Panc1 (cell line): ENCODE measurements around the gene KDM7A. TPM values are rescaled to one million over a fixed set of nuclear protein-coding genes. Genes with fewer than 3 reads are reported as not detected.

ENCODE experiments used
- ATAC-seq: fragments of 200-7000 bp; cut with Tn5 transposase; 2 replicates; pipeline ENCODE4 v1.9.1; 2020; ENCODE audit warnings: mild to moderate bottlenecking, moderate library complexity
- BruUV-seq: library from RNA; stranded (reverse); fragments of 400-500 nt; replicated peaks from 2 replicates; lab custom pipeline; 2021; lab: Mats Ljungman, UMichigan
- CTCF ChIA-PET: fragments of 300-600 bp; sonication (Branson Sonifier 250); formaldehyde crosslinking; loops from one replicate; lab custom pipeline; 2022; ENCODE audit warnings: antibody characterized with exemption; lab: Charles Lee
- POLR2A ChIA-PET: fragments of 300-600 bp; sonication (Branson Sonifier 250); formaldehyde crosslinking; loops from one replicate; lab custom pipeline; 2022; ENCODE audit warnings: antibody characterized with exemption; lab: Charles Lee
- DNase-seq: peaks from one replicate; pipeline ENCODE4 v3.0.0-alpha.2; 2010; ENCODE audit warnings: low read depth, low spot score
- H3K27ac ChIP-seq: 2 replicates; pipeline ENCODE4 v1.5.1; 2011; ENCODE audit warnings: mild to moderate bottlenecking, low read length, inconsistent platforms
- H3K27me3 ChIP-seq: fragments of 200-500 bp; sonication (Bioruptor generic); 2 replicates; pipeline ENCODE4 v1.6.0; 2014; ENCODE audit warnings: low read length, inconsistent platforms; ENCODE audit not compliant: control insufficient read depth, insufficient read depth
- H3K36me3 ChIP-seq: fragments of 200-500 bp; sonication (Bioruptor generic); 2 replicates; pipeline ENCODE4 v1.5.1; 2014; ENCODE audit warnings: inconsistent platforms, mild to moderate bottlenecking, low read length, moderate library complexity; ENCODE audit not compliant: control insufficient read depth, insufficient read depth
- H3K4me1 ChIP-seq: 2 replicates; pipeline ENCODE4 v1.5.1; 2011; ENCODE audit warnings: inconsistent platforms, mild to moderate bottlenecking, low read length, moderate library complexity; ENCODE audit not compliant: control insufficient read depth, insufficient read depth
- H3K4me3 ChIP-seq, 2 experiments: 2 replicates each; pipeline ENCODE4 v1.5.1; 2011 to 2012; ENCODE audit warnings: low read depth in 2 of 2, low read length in 2 of 2, mild to moderate bottlenecking in 2 of 2, inconsistent platforms in 1 of 2, moderate library complexity in 1 of 2
- H3K9me3 ChIP-seq: fragments of 200-500 bp; sonication (Bioruptor generic); 2 replicates; pipeline ENCODE4 v1.5.1; 2014; ENCODE audit warnings: low read depth, mild to moderate bottlenecking, inconsistent platforms, low read length, moderate library complexity; ENCODE audit not compliant: control insufficient read depth, insufficient read depth
- POLR2AphosphoS5 ChIP-seq: IDR thresholded peaks from 2 replicates; pipeline ENCODE4 v1.6.1; 2012; ENCODE audit warnings: mild to moderate bottlenecking, low read depth, low read length, moderate library complexity
- SIN3A ChIP-seq: IDR thresholded peaks from 2 replicates; pipeline ENCODE4 v1.6.1; 2012; ENCODE audit warnings: low read depth, mild to moderate bottlenecking, low read length, moderate library complexity, borderline replicate concordance; ENCODE audit not compliant: insufficient read depth
- TCF7L2 ChIP-seq: IDR thresholded peaks from 2 replicates; pipeline ENCODE4 v1.6.1; 2011; ENCODE audit warnings: mild to moderate bottlenecking, low read depth, low read length, inconsistent platforms
- in situ Hi-C: cut with HindIII; loops from 2 replicates; pipeline ENCODE4 v1.10.0; 2016; ENCODE audit warnings: low sequenced_read_pairs, low pct_unique_long_range_greater_than_20kb
- intact Hi-C: fragments of 100-400 bp; cut with micrococcal nuclease; formaldehyde crosslinking; loops from one replicate; pipeline ENCODE4 v1.10.0; 2022; ENCODE audit not compliant: unreplicated experiment
- total RNA-seq: library from RNA; stranded (reverse); gene quantifications from one replicate; pipeline ENCODE4 v1.2.1, GENCODE V29; 2021; ENCODE audit not compliant: unreplicated experiment
- TF ChIP-seq, protein P1 (sequence below), 2 experiments: IDR thresholded peaks; 2 replicates each; pipeline ENCODE4 v1.6.1; 2011 to 2012; ENCODE audit warnings: low read depth in 2 of 2, control low read depth in 1 of 2, low read length in 1 of 2, mild to moderate bottlenecking in 1 of 2, moderate library complexity in 1 of 2; ENCODE audit not compliant: insufficient read depth in 1 of 2
- TF ChIP-seq, protein P2 (sequence below): fragments of 450-650 bp; IDR thresholded peaks from 2 replicates; pipeline ENCODE4 v1.5.1; 2017; ENCODE audit warnings: mild to moderate bottlenecking

KDM7A gene
- total RNA-seq, 1 experiment from 2014 or later = 3.6 TPM

DNA sequence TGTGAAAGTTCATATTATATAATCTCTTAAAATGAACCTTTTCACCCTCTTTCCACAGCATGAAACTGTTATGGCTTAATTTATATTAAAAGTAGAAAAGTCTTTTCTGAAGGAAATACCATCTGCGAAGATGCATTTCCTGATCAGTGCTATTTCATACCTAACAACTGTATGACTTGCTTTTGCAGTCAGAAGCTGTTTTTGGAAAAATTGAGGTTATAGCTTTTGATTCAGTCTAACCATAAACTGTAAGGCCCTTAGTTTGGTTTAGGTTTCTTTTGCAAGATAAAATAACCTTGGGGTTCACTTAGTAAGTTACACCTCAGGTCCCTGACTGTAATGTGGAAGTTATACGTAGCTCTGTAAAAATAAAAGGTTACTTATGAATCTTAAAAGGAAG, 91.3 kb downstream of the KDM7A start:
- BruUV-seq = no TSS peak
- POLR2A ChIA-PET = no interaction called here

DNA sequence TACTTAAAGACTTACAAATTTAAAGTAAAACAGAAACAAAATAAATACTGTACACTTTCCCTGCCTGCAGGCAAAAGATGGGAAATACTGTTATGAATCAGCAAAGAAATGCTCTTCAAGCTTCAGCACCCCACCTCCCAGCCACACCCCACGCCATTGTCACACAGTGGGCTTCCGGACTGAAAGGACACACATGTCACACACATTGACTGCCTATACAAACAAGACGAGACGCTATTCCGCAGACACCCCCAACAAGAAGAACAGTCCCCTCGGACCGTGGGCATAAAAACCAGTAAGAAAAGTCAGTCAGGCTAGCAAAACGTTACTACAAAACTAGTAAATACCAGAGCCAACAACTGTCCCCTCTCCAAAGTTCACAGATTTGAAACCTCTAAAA, 91.8 kb downstream of the KDM7A start:
- CTCF ChIA-PET = no interaction called here
- Histone ChIP-seq H3K9me3 (no peaks in the 10 kb centered on the region), H3K36me3 (no peaks in the 10 kb centered on the region), H3K27ac (no peak overlapping the region), H3K4me1 (no peaks in the 10 kb centered on the region), H3K27me3 (no peaks in the 10 kb centered on the region), H3K4me3 (no peak overlapping the region)
- TF ChIP-seq POLR2AphosphoS5 (no peak), TCF7L2 (no peak)
- TF ChIP-seq, protein P1, sequence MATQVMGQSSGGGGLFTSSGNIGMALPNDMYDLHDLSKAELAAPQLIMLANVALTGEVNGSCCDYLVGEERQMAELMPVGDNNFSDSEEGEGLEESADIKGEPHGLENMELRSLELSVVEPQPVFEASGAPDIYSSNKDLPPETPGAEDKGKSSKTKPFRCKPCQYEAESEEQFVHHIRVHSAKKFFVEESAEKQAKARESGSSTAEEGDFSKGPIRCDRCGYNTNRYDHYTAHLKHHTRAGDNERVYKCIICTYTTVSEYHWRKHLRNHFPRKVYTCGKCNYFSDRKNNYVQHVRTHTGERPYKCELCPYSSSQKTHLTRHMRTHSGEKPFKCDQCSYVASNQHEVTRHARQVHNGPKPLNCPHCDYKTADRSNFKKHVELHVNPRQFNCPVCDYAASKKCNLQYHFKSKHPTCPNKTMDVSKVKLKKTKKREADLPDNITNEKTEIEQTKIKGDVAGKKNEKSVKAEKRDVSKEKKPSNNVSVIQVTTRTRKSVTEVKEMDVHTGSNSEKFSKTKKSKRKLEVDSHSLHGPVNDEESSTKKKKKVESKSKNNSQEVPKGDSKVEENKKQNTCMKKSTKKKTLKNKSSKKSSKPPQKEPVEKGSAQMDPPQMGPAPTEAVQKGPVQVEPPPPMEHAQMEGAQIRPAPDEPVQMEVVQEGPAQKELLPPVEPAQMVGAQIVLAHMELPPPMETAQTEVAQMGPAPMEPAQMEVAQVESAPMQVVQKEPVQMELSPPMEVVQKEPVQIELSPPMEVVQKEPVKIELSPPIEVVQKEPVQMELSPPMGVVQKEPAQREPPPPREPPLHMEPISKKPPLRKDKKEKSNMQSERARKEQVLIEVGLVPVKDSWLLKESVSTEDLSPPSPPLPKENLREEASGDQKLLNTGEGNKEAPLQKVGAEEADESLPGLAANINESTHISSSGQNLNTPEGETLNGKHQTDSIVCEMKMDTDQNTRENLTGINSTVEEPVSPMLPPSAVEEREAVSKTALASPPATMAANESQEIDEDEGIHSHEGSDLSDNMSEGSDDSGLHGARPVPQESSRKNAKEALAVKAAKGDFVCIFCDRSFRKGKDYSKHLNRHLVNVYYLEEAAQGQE (IDR thresholded peaks at IDR 0.05; ENCODE audit: insufficient read depth in 1 of 2, low read depth in 2 of 2, low read length in 1 of 2) = no peak
- TF ChIP-seq, protein P2, sequence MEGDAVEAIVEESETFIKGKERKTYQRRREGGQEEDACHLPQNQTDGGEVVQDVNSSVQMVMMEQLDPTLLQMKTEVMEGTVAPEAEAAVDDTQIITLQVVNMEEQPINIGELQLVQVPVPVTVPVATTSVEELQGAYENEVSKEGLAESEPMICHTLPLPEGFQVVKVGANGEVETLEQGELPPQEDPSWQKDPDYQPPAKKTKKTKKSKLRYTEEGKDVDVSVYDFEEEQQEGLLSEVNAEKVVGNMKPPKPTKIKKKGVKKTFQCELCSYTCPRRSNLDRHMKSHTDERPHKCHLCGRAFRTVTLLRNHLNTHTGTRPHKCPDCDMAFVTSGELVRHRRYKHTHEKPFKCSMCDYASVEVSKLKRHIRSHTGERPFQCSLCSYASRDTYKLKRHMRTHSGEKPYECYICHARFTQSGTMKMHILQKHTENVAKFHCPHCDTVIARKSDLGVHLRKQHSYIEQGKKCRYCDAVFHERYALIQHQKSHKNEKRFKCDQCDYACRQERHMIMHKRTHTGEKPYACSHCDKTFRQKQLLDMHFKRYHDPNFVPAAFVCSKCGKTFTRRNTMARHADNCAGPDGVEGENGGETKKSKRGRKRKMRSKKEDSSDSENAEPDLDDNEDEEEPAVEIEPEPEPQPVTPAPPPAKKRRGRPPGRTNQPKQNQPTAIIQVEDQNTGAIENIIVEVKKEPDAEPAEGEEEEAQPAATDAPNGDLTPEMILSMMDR = no peak
- DNase-seq (no peak), ATAC-seq (no peak)
- POLR2A ChIA-PET = no interaction called here
- intact Hi-C loops (no loop called here), in situ Hi-C loops (no loop called here)
- BruUV-seq = no TSS peak

More for the DNA sequence above, 91.3 kb downstream of the KDM7A start:
- no peak overlapping the region for H3K27ac ChIP-seq
- no peak overlapping the region for H3K4me3 ChIP-seq
- no peaks in the 10 kb centered on the region for H3K4me1 ChIP-seq
- no peaks in the 10 kb centered on the region for H3K9me3 ChIP-seq
- no peak for ATAC-seq
- no peak for DNase-seq
- TF ChIP-seq POLR2AphosphoS5 = no peak
- TF ChIP-seq TCF7L2 = no peak
- no peak for TF ChIP-seq SIN3A
- TF ChIP-seq, protein P1 (IDR thresholded peaks at IDR 0.05; ENCODE audit: insufficient read depth in 1 of 2, low read depth in 2 of 2, low read length in 1 of 2) = no peak
- TF ChIP-seq, protein P2 = no peak
- CTCF ChIA-PET = no interaction called here
- no peaks in the 10 kb centered on the region for H3K27me3 ChIP-seq
- intact Hi-C loops (no loop called here), in situ Hi-C loops (no loop called here)
- H3K36me3 ChIP-seq = no peaks in the 10 kb centered on the region
